Prostate gland (tissue), 2 donors: ENCODE data around the gene ZNF516.

ENCODE experiments used
- CTCF ChIP-seq, 4 experiments: fragments of 200-600 bp in 2 of 4; fragments of 450-650 bp in 2 of 4; sonication (generic) in 2 of 4; IDR thresholded peaks; 1 replicate in 3 of 4; 2 replicates in 1 of 4; pipeline ENCODE4 v1.5.1; 2016 to 2019; ENCODE audit warnings: antibody characterized with exemption in 4 of 4, mild to moderate bottlenecking in 2 of 4, moderate library complexity in 2 of 4
- POLR2A ChIP-seq: fragments of 450-650 bp; IDR thresholded peaks from one replicate; pipeline ENCODE4 v1.6.1; 2016; ENCODE audit warnings: antibody characterized with exemption, mild to moderate bottlenecking

GRCh38 chr18:76399613-76400391 is 95.2 kb downstream of the ZNF516 start:
- TF ChIP-seq CTCF (IDR thresholded peaks at IDR 0.05) = no peak
- no peak for TF ChIP-seq POLR2A
